Superior temporal gyrus (tissue), 1 donor: ENCODE data around the gene PCNX3.

Experiments used
- DNase-seq: peaks from one replicate; pipeline ENCODE4 v3.0.0-alpha.2; 2016; ENCODE audit errors: extremely low spot score

The PCNX3 gene

GRCh38 chr11:65580031-65580692, 35.4 kb upstream of the PCNX3 start:
- DNase-seq = no peak

GRCh38 chr11:65580756-65581155, 34.8 kb upstream of the PCNX3 start:
- DNase-seq = no peak

GRCh38 chr11:65581928-65582327, 33.6 kb upstream of the PCNX3 start:
- DNase-seq = no peak

GRCh38 chr11:65583589-65583988, 32.0 kb upstream of the PCNX3 start:
- DNase-seq = no peak

- no peak for DNase-seq
These were observed 31.5 kb upstream of the PCNX3 start for GRCh38 chr11:65584106-65584505.

GRCh38 chr11:65584723-65585171, 30.8 kb upstream of the PCNX3 start:
- DNase-seq = peak; percentile 44

- DNase-seq = no peak
These were observed 30.0 kb upstream of the PCNX3 start for GRCh38 chr11:65585396-65586246.

GRCh38 chr11:65586247-65586630, 29.3 kb upstream of the PCNX3 start:
- DNase-seq = no peak

GRCh38 chr11:65586676-65587075, 28.9 kb upstream of the PCNX3 start:
- no peak for DNase-seq

GRCh38 chr11:65588199-65589054, 27.1 kb upstream of the PCNX3 start:
- peak; percentile 18 for DNase-seq

GRCh38 chr11:65589444-65590239, 25.9 kb upstream of the PCNX3 start:
- DNase-seq = no peak

GRCh38 chr11:65590240-65590738, 25.3 kb upstream of the PCNX3 start:
- no peak for DNase-seq

GRCh38 chr11:65591939-65592857, 23.4 kb upstream of the PCNX3 start:
- DNase-seq = no peak

GRCh38 chr11:65592858-65593517, 22.6 kb upstream of the PCNX3 start:
- DNase-seq = no peak

- peak; percentile 86 for DNase-seq
These were observed 21.8 kb upstream of the PCNX3 start for GRCh38 chr11:65593518-65594414.

GRCh38 chr11:65595131-65595530, 20.4 kb upstream of the PCNX3 start:
- DNase-seq = no peak

GRCh38 chr11:65595543-65596281, 19.9 kb upstream of the PCNX3 start, which contains the start of gene KCNK7:
KCNK7 (minus strand) TSS chr11:65595800; CDS start chr11:65595772, 28 bp downstream.
- no peak for DNase-seq

GRCh38 chr11:65596520-65596919, 19.1 kb upstream of the PCNX3 start:
- DNase-seq = no peak
